DMS 273 (cell line): ENCODE results near the gene VSTM2L.
"Not testable (repeated sequence)": the region's sequence is repeated elsewhere in the genome, so short reads cannot be mapped to it uniquely, and the experiment has no call there.

Experiments
- DNase-seq: peaks from one replicate; lab custom pipeline; 2025; ENCODE audit not compliant: unreplicated experiment; lab: John Stamatoyannopoulos, UW

Gene VSTM2L, protein sequence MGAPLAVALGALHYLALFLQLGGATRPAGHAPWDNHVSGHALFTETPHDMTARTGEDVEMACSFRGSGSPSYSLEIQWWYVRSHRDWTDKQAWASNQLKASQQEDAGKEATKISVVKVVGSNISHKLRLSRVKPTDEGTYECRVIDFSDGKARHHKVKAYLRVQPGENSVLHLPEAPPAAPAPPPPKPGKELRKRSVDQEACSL

DNA sequence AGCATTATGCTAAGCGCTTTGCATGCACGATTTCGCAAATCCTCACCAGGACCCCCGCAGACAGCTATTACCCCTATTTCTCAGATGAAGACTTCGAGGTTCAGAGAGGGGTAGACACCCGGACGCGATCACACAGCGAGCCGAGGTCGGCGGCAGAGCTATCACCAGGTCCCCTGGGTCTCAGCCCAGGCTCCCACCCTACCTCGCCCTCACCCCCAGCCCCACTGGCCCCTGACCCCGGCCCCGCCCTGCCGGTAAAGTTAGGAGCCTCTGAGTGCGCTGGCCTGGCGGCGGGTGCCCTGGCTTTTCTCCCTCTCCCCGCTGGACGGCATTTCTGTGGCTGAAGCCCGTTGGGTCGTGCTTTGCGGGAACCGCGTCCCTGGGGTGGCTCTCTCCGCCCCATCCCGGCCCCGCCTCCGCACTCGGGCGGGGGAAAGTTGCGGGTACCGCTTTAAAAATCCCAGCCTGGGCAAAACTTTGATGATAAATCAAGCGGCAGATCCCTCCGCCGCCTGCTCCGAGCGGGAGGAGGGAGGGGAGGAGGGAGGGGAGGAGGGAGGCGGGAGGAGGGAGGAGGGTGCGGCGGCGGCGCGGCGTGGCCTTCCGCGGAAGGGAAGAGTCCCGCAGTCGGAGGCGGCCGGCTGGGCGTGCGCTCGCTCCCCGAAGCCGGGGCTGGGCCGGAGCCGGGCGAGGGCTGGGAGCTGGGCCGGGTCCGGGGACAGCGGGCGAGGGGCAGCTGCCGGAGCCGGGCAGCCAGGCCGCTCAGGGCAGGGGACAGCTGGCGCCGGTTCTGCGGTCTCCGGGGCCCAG, at the start of gene VSTM2L:
VSTM2L (plus strand) TSS at position 624 of the 810 bp plus-strand sequence. CDS start 224 bp downstream, outside the sequence.
- peak; percentile 69 for DNase-seq

DNA sequence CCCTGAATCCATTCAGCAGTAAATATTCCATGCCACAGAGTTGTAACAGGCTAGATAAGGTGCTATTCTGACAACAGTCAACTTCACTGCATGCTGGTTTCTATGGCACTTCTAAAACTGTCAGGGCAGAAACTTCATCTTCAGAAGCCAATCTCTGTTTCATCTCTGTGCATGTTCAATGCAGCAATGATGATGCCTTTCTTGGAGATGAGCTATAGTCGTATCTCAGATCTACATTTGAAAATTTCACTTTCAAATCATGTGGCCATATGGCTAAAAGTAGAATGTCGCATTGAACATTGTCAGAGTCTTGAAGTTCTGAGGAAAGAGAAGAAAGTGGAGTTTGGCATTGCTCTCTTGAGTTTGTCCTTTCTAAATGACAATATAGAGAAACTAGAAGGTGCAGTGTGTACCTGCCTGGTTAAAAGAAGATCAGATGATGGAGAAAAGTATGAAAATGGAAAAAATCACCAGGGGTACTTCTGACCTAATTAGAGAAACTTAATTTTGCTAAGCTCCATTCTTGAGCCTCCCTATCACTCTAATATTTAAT, 49.0 kb upstream of the VSTM2L start:
- no peak for DNase-seq

DNA sequence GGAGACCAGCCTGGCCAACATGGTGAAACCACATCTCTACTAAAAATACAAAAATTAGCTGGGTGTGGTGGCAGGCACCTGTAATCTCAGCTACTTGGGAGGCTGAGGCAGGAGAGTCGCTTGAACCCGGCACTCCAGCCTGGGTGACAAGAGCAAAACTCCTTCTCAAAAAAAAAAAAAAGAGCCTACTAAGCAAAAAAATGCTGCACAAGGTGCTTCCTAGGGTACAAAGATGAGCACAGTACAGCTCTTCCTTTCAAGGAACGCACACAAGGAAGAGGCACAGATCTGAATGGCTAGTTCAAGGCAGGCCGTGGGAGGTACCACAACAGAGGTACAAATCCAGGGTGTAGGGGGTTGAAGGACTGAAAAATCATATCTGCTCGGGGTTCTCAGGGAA, 46.9 kb upstream of the VSTM2L start:
- DNase-seq, result not testable (repeated sequence)

DNA sequence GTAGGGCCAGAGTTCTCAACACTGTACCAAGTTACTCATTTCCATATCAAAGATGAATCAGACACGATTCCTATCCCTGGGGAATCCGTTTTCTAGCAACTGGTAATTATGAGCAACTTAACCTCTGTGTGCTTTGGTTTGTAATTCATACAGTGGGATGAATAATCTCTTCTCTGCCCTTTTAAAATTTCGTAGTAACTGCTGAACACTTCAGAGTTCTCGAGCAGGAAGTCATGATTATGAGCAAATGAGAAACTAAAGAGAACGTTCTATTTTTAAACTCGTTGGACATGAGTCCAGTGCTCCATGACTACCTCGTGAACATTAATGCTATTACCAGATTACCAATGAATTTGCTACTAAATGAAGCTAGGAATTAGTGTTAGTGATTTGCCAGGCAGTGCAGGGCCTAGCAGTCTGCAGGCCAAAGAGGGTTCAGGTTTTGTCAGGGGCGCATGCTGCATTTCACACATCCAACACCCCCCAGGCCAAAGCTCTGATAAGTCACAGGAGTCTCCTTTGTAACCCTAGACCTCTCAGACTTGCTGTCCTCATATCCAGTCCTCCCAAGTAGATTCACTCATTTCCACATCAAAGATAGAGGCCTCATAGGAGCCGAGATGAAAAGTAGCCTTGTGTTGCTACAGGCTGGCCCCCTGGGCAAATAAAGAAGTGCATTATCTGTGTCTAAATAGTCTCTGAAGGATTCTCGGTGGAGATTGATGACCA, 45.8 kb upstream of the VSTM2L start:
- no peak for DNase-seq

DNA sequence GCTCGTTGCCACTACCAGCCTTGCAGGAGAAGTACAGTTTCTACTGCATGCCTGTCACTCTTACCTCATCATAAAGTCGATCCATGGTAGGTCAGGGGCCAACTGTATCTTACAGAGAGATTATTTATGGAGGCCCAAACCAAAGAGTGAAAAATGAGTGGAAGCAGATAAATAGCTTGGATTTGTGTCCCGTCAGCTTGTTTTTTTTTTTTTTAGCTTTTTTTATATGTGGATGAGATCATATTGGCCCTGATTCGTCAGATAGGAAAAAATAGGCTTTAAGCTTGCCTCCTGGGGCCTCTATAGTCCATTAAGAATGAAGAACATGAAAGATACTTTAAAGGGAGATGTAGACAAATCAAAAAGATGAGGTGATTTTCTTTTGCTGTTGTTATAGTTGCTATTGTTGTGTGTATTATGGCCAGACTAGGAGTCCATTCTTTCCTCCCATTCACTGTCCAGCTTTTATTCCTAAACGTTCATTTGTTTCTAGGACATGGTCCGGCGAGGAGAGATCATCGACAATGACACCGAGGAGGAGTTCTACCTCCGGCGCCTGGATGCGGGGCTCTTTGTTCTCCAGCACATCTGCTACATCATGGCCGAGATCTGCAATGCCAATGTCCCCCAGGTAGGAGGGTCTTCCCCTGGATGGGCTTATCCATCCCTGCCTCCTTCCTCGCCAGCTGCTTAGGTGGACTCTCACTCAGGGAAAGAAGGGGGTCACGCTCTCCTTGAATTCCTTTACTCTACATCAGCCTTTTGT, 43.3 kb upstream of the VSTM2L start:
- no peak for DNase-seq

DNA sequence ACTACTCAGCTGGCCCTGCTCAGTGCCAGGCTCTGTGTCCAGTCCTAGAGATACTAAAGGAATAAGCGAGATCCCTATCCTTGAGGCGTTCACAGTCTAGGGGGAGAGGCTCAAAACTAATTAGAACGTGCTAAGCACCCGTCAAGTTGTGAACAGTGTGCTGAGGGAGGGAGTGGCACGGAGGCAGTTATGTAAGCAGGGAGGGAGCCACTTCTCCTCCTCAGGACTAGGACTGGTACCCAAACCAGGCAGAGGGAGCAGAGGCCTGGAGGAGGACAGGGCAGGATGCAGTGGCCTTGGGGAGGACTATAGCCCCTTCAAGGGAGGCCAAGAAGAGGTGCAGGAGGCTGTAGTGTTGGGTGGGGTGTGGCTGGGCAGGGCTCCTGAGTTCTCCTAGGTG, 39.6 kb upstream of the VSTM2L start:
- DNase-seq, result no peak

DNA sequence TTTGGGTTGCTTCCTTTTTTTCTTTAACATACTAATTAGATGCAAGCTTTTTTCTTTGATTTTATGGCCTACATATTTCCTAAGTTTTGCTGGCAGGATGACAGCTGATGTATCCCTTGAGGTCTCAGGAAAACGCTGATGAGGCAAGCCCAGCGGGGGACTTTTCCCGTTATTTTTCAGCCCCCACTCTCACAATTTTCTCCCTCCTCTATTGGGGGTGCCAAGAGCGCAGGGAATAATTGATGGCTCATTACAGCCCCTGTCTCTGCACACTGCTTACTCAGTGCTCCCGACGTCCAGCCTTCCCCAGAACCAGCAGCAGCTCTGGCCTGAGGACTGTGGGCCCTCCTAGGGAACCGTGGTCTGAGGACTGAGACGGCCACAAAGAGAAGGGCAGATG, 38.6 kb upstream of the VSTM2L start:
- DNase-seq, result no peak

DNA sequence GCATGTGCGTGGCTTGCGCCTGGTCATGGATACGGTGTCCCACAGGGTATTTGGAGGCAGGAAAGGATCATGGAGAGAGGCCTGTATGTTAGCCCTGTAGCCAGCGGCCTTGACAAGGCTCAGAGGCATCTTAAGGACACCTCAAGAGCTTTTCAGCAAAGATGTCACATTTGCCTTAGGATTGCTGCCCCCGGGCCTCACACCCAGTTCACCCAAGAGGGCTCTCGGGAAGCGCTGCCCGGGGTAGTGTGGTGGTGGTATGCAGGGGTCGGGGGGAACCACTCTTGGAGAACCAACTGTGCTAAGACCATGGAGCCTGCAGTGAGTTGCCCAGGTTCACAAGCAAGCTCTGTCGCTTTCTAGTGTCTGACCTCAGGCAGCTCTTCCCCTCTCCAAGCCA, 36.9 kb upstream of the VSTM2L start:
- no peak for DNase-seq

DNA sequence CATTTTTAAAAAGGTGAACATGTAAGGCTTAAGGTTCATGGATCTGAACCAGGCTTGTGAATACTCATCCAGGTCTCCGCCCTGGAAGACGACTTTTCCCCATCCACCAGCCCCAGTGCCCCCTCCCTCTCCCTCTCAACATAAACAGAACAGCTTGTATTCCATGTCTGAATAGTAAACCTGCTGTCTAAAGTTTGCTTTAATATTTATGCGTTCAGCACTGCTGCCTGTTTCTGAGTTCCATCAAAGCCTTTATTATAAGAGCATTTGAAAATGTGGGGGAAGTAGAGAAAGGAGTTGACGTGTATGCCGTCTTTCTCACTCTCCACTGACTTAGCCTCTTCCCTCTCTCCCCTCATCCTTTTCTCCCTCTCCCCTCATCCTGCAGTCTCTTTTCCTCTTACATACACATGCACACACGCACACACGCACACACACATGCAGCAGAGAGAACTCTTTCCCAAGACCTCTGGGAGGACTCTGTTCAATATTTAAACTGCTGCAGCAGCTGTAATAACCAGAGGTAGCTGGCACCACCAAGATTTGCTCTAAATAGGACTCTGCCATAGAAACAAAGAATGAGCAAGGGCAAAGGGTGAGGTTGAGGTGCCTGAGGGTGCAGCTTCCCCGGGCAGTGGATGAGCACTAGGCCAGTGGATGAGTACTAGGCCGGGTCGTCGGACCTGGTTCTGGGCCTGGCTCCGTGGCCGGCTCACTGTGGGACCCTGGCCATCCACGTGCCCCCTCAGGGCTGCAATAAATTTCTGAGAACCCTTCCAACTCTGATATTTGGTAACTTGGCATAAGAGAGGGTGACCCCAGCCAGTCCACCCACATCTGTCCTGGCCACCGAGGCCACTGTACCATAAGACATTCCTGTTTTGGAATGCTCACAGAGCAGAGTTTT, 35.4 kb upstream of the VSTM2L start:
- no peak for DNase-seq

DNA sequence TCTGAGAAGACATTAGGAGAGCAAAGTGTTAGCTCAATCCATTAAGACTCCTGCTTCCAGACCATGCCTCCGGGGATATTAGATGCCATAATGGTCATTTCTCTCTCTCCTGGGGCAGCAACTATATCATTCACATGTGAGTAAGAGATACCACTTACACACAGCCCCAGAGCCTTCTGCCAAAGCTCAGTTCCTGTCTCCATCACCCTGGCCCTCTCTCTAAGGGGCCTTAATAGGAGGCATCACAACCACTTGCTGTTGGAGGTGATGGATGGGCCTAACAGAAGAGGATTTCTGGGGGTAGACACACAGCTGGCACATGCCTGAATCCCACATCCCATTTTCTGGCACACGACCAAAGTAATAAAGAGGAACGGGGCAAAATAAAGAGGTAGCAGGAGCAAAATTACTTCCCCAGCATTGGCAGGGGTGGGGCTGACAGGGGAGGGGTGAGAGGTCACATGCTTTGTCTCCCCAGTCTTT, 34.0 kb upstream of the VSTM2L start:
- DNase-seq, result no peak

DNA sequence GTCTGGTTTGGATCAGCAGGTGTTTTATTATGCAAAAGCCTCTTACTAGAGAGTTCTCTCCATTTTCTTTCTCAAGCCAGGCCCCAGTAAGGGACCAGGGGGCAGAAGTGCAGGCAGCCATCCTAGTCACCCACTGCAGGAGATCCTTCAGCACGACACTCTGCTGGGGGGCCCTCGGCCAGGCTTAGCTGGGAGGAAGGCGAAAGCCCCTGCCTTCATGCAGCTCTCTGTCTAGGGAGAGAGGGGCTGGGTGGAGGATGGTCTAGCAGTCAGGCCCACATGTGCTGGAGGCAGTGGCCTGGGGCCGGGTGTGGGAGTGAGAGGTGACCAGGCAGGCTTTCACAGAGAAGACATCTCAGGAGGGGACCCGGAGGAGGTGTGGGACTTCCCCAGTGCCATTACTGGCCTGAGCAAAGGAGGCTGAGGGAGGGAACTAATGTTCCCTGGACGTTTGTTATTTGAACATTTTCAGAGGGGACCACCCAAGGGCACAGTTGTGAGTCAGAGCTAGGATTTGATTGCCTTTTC, 33.5 kb upstream of the VSTM2L start:
- no peak for DNase-seq

DNA sequence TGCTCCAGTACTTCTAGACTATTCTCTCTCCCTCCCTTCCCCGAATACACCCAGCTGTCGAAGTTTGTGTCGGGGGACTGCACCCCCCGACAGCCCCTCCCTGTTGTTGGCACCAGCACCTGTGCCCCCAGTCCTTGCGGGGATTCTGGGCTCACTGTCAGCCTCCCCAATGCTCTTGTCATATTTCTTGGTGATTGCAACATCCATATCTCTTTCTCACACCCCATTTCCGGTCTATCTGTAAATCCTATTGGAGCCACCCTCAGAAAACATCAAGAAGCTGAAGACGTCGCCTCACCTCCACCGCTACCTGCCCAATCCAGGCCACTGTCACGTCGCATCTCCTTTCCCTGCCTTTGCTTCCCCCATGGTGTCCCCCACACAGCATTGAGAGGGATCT, 32.6 kb upstream of the VSTM2L start:
- DNase-seq, result no peak

DNA sequence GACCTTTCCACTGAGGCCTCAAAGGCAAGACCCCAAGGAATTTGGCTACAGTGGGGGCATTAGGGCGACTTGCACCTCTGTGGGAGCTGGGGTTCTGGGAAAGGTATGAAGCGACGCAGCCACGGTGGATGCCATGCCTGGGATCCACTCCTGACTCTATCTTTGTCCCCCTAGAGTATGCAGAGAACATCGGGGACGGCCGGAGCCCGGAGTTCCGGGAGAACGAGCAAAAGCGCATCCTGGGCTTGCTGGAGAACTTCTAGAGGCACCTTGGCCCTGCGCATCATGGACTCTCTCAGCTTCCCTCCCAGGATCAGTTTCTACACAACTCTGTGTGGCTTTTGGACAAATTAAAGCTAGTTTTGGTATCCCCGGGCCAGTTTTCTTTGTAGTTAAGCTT, 31.2 kb upstream of the VSTM2L start:
- no peak for DNase-seq

DNA sequence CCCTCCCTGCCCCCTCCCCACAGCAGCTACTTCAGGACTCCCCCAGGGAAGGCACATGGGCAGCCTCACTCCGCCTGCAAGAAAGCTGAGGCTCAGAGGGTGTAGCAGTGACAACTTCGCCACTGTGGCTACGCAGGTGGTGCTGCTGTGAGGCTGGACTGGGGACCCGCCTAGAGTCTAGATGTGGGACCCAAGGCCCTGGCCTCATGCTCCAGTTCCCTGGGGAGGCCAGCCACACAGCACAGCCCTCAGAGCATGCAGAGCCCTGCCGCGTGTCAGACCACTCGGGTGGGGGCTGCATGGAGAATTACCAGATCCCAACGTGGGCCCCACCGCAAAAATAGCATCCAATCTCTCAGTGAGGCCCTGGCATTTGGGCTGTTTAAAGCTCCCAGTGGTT, 30.8 kb upstream of the VSTM2L start:
- no peak for DNase-seq

DNA sequence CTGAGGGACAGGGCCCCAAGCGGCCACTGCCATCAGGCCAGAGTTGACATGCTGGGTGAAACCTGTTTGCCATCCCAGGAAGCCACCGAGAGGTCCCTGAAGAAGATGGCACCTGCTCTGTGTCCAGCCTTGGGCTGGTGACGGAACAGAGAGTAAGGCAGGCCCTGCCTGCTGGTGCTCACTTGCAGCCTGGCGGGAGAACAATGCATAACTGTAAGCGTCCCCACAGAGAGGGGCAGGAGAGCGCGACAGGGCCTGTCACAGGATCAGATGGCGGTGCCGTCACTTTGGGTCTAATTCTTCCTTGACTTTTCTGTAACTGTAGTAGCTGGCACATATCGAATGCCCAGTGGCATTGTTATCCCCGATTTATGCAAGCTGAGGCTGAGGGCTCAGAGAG, 29.0 kb upstream of the VSTM2L start:
- no peak for DNase-seq

DNA sequence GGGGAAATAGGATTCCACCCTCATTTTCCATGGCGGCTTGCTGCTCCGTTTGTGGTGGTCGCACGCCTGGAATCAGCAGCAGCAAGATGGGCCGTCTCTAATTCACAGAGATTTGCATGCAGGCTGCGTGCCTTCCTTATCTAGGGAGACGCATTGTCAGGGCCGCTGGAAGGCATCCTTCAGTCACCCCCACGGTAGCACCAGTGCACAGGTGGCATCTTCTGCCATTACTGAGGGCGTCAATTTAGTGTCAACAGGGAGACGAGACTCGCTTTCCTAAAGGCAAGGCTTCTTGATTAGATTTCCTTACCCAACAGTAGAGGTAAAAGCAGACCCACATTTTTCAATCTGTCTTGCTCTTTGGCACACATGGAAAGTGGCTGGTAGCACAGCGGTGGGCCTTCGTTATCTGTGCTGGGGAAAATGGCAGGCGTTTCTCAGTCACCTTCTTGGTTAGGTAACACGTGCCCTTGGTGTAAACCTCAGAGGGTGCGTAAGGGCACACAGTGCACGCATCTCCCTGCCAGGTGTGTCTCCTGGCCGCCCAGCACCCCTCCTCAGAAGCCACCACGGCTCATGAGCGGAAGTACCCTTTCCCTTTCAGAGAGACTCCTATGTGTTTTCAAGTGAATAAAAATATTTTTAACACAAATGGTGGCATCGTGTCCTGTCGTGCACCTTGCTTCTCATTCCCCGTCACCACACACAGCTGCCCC, 27.3 kb upstream of the VSTM2L start:
- no peak for DNase-seq

DNA sequence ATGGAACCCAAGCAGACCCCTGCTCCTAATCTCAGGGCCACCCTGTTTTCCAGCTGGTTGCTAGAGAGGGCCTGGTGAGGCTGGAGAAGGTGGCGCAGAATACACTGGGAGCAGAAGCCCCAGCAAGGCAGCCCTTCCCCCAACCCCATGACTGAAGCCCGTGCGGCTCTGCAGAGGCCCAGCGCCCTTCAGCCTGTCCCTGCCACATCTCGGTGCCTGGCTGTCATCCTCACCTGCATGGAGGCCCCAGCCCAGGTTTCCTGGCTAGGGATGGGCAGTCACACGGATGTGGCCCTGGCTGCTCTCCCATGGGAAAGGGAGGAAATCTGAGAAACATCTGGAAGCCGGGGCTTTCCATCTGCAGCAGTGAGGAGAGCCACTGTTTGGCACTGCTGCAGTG, 26.1 kb upstream of the VSTM2L start:
- DNase-seq, result no peak

DNA sequence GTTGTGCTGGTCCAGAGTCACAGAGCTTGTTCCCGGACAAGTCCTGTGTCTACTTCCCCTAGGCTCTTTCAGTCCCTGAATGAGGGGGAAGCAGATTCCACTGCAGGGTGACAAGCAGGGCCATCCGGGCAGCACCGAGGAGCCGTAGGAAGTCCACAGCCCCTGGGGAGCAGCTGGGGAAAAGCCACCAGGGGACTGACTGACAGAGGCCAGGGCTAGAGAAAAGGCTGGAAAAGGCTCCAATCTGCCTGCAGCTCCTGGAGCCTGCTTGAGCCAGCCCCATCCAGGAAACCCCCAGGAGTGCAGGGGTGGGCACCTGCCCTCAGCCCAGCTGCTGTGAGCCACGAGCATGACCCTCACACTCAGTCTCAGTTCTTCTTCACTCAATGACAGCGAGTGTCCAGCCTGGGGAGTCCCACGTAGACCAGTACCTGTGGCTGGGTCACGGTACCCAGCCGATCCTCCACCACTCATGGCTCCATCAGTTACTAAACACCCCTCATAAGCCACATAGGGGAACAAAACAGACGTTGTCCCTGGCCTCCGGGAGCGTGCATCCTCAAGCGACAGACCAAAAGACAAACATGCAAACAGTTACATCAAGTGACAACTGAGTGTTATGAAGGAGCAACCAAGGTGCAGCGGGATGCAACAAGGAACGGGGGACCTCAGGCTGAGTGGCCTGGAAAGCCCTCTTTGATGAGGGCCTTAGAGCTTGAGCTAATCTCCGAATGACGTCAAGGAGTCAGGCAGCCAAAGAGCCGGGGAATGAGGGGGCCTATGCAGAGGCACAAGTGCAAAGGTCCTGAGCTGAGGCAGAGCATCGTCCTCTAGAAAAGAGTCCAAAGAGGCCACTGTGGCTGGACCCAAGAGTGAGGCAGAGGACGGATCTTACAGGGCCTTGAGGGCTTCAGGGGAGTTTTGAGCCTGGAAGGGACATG, 24.8 kb upstream of the VSTM2L start:
- no peak for DNase-seq
